GM18520 (cell line): Measurements from ENCODE around the gene HSBP1L1.
"Not testable (repeated sequence)": the region's sequence is repeated elsewhere in the genome, so short reads cannot be mapped to it uniquely, and the experiment has no call there.

ENCODE experiments used
- ATAC-seq: cut with Tn5 transposase; IDR thresholded peaks from one replicate; pipeline ENCODE4 v1.9.1; 2021; ENCODE audit not compliant: unreplicated experiment

The HSBP1L1 gene

DNA sequence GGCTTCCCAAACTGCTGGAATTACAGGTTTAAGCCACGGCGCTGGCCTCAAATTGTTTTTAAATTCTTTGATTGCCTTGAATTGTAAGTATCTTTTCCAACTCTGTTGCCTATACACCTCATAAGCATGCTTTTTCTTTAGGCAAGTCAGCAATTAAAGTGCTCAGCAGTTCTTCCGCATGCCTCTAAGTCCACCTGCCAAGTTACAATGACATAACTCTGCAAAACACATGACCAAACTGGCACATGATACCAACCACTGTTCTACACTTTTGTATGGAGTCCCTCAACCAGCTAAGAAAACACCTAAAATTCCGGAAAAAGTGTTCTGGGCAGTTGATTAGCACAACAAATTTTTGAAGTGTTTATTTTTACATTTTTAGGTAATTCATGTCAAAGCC is 18.8 kb downstream of the HSBP1L1 start:
- no peak for ATAC-seq

GRCh38 chr18:79983793-79984192 is 19.4 kb downstream of the HSBP1L1 start:
- ATAC-seq, result no peak

- no peak for ATAC-seq
Observed at GRCh38 chr18:79985172-79985571, 20.7 kb downstream of the HSBP1L1 start.

GRCh38 chr18:79986726-79987125 is 22.3 kb downstream of the HSBP1L1 start:
- no peak for ATAC-seq

GRCh38 chr18:79987566-79987965 is 23.1 kb downstream of the HSBP1L1 start:
- ATAC-seq, result no peak

GRCh38 chr18:79988071-79988450 is 23.6 kb downstream of the HSBP1L1 start:
- ATAC-seq, result peak; percentile 38

DNA sequence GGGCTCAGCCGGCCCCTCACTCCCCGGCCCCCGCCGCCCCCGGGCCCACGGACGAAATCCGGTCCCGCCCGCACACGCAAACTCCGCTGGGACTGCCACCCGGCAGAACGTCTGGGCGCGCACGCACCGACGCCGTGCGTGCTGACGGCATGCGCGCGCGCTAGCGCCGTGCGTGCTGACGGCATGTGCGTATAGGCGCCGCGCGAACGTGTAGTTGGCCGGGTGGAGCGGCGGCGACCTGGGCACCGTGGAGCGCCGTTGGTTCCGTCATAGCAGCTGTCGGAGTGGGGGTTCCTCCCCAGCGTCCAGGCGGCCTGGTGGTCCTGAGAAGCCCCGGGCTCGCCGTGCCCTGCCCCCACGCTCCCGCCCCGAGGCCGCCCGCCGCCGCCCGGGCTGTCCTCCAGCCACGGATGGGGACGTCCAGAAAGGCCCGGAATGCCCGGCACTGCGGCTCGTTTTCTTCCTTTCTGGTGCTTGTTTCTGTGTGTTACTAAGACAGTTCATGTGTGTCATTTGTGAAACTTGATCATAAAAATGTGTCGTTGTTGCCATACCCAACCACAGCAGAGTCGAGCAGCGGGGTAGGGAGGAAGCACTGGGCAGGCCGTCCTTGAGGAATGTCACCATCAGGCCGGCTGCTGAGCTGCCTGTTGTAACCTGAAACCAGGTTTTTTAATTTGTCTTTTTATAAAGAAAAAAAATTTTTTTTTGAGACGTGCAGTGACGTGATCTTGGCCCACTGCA is 24.2 kb downstream of the HSBP1L1 start, which contains the start of gene TXNL4A:
Gene TXNL4A, minus strand, starts transcription at position 113 of the 744 bp plus-strand sequence. CDS start 171 bp downstream, outside the sequence.
- peak; percentile 94 for ATAC-seq

DNA sequence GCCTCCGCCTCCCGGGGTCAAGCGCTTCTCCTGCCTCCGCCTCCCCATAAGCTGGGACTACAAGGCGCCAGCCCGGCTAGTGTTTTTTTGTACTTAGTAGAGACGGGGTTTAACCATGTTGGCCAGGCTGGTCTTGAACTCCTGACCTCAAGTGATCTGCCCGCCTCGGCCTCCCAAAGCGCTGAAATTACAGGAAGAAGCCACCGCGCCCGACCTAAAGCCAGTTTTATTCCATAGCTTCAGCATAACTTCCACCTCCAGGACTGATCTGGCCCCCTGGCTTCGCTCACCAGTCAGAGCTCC is 24.7 kb downstream of the HSBP1L1 start:
- no peak for ATAC-seq

DNA sequence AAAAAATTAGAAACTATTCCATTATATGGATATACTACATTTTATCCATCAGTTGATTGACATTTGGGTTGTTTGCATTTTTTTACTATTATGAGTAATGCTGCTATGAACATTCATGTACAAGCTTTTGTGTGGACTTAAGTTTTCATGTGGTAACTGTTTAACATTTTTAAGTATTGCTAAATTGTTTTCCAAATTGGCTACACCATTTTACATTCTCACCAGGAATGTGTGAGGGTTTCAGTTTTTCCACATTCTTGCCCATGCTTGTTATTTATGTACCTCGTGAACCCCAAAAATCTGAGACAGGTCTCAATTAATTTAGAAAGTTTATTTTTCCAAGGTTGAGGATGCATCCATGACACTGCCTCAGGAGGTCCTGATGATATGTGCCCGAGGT is 27.1 kb downstream of the HSBP1L1 start:
- no peak for ATAC-seq

- ATAC-seq, result not testable (repeated sequence)
Observed at GRCh38 chr18:79999701-80000100, 35.3 kb downstream of the HSBP1L1 start.

GRCh38 chr18:80000877-80001276 is 36.4 kb downstream of the HSBP1L1 start:
- ATAC-seq, result no peak

DNA sequence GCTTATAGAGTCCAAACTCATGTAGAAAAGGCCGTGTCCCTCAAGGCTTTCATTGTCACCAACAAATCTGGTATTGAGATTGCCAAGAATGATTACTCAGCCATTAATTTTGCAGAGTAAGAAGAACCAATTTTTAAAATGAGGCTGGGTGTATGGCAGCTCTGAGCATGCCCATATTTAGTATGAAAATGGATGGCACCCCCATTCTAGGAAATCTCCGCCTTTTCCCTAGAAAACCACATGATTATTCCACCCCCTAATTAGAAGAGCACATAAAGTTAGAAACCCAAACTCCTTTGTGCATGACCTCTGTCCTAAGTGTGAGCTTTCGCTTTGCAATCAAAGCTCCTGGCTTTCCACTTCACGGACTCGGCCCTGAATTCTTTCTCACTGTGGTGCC is 38.0 kb downstream of the HSBP1L1 start:
- ATAC-seq, result no peak

DNA sequence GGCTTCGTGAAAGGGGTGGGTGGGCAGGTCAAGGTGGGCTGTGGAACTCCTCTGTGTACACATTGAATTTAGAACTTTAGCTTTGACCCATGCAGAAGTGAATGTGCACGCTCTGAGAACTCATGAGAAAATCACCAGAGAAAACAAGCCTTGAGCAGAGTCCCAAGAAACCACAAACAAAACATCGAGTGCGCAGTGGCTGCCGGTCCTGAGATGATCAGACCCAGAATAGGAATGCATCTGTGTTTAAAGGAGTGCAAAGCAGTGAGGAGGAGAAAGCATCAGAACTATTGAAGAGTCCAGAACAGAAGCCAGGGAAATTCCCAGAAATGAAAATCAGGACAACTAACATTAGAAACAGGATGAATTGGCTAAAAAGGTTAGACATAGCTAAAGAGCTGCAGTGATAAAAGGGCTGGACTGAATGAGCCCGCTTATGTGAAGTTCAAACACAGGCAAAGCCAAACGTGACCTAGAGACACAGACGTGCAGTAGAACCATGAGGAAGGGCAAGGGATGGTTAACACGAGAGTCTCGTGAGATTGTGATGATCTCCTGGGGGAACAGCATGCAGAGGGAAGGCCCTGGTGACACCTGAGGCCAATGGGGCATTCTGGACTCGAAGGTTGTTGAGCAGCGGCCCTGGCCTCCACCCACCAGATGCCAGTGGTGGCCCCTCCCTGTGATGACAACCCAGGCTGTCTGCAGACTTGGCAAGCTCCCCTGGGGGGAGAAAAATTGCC is 40.3 kb downstream of the HSBP1L1 start:
- no peak for ATAC-seq

DNA sequence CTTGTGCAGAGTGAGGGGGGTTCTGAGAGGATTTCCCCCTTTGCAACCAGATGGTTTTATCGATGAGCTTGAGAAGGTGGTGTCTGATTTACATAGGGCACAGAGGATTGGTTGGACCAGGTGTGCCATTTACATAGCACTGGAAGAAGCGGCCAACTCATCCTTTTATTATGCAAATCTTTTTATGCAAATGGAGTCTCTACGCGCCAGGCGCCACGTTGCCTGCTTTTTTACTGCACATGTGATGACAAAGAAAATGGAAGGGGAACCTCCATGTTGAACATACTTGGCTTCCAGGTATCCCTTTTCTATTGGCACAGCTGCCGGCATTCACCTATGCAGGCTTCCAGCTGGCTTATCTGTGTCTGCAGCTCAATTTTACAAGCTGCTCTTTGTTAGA is 42.3 kb downstream of the HSBP1L1 start:
- no peak for ATAC-seq

GRCh38 chr18:80009661-80010550 is 45.5 kb downstream of the HSBP1L1 start:
- no peak for ATAC-seq

DNA sequence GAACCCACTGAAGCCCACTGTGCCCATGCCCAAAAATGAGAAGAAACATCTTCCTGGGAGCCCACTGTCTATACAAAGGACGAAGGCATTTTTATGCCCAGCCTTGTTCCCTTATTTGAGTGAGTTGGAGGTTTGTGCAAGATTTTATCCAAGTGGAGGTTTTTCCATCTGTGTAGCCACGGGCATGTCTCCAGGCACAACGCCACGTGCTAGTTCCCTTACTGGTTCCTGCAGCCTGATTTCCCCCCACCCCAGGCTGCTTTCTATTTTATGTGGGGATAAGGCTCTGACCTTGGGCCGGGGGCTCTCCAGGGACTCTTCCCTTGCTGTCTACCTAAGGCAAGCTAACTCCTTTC is 46.1 kb downstream of the HSBP1L1 start:
- no peak for ATAC-seq

DNA sequence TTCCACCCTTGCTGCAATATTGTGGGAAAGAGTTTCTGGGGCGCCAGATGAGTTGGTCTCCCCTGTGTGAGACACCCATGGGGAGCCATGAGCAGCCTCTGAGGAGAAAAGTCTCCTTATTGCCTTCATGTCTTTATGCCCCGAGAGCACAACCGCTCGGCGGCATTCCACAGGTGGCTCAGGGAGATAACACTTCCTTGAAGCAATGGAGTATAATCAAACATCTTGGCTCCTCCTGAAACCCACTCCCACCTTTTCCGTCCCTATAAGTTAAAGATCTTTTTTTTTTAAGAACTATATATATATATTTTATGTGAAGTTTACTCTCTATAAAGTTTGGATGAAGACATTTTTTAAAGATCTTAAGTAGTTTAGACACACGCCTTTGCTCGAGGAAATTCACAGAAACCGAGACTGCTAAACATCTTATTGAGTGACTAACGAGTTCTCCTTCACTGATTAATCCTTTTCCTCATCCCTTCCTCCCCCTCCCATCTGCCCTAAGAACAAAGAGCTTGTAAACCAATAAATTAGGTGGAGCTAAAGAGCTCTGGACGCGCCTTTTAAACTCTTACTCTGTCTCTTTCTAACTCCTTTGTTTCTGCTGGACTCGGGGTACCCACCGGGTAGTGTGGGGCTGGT is 47.2 kb downstream of the HSBP1L1 start:
- ATAC-seq, result not testable (repeated sequence)

DNA sequence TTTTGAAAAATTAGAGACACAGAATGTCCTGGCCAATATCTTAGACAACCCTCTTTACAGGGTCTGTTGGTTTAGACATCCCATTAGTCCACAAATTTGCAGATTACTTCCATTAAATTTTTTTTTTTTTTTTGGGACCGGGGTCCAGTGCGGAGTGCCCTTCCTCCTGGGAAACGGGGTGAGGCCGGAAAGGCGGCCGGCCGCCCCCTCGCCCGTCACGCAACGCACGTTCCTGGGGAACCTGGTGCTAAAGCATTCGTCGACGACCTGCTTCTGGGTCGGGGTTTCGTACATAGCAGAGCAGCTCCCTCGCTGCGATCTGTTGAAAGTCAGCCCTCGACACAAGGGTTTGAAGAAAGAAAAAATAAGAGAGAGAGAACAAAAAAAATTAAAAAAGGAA is 48.3 kb downstream of the HSBP1L1 start:
- ATAC-seq, result no peak
